ENCODE data around the gene CYB5A.

CYB5A gene

GRCh38 chr18:74204526-74205152 is 87.1 kb downstream of the CYB5A start:
- no peak for DNase-seq (ENCODE audit: low spot score)

- no peak for DNase-seq (ENCODE audit: low spot score)
Measured at GRCh38 chr18:74203811-74204210, 88.0 kb downstream of the CYB5A start.
